Hematopoietic multipotent progenitor cell treated with erythropoietin and hydrocortisone succinate and interleukin-3 and kit ligand, for 8 days (in vitro differentiated cells): ENCODE results near the gene SMCO2.

Source experiments
- DNase-seq: peaks from one replicate; pipeline ENCODE4 v3.0.0-alpha.2; 2015

SMCO2 gene

GRCh38 chr12:27502021-27502435, 55.5 kb downstream of the SMCO2 start:
- DNase-seq, result no peak

- no peak for DNase-seq
These were observed 58.0 kb downstream of the SMCO2 start for GRCh38 chr12:27504507-27504906.

DNA sequence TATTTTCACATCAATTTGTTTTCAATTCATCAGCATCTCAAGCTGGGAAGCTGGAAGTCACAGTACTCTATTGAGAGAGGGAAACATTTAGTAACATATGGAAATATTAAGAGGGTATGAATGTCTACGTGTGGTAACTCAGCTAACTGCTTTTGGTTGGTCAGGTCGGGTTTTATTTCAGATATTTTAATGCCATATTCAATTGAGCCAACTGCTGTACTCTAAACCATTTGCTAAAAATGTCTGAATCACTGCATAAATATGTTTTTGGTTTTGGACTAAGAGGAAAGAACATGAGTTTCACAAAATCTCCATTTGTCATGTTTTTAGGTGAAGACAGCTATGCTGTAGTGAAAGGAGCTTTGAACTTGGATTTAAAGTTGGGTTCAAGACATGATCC, 58.6 kb downstream of the SMCO2 start:
- no peak for DNase-seq

- no peak for DNase-seq
These were observed 59.2 kb downstream of the SMCO2 start for GRCh38 chr12:27505761-27506160.

GRCh38 chr12:27506645-27507189, 60.2 kb downstream of the SMCO2 start:
- no peak for DNase-seq

GRCh38 chr12:27508736-27509431, 62.3 kb downstream of the SMCO2 start:
- no peak for DNase-seq

- DNase-seq, result no peak
These were observed 64.6 kb downstream of the SMCO2 start for GRCh38 chr12:27511031-27511722.

- no peak for DNase-seq
These were observed 65.1 kb downstream of the SMCO2 start for GRCh38 chr12:27511723-27512045.

DNA sequence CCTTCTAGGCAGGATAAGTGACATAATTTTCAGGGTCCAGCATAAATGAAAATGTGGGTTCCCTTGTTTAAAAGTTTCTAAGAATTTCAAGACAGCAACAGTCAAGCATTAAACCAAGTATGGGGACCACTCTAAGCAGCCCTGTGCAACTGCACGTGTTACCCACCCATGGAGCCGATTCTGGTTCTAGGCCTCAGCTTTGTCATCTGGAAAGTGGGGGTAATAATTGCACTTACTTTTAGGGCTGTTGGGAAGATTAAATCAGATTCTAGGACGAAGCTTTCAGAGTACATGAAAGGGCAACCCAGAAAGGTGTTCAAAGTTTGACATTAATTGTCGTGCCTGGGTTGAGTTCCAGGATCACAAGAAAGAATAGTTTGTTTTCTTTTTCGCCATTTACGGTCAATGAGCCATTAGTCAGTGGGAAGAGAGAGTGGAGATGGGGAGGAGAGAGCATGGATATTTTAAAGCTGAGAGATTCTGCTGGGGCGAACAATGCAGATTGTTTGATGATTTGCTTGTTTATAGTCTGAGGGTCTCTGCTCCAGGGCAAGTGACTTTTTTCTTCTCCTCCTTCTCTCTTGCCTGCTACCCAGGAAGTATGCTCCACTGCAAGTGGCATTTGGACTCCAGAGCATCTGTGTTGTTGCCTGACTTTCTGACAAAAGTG, 66.8 kb downstream of the SMCO2 start:
- no peak for DNase-seq

DNA sequence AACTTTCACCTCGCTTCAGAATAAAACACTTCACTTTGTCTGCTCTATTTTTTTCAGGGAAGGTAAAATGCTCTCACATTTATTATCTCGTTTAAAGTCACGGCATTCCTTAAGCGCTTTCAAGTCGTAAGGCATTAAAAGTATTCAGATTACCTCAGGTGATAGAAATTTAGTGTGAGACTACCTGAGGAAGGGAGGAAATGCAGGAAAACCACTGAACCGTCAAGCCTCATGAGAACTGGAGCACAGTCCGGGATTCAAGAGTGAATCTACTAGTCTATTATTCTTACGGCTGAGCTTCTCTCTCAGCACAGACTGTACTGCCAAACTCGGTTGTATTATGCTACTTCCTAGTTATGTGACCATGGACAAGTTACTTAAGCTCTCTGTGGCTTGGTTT, 69.1 kb downstream of the SMCO2 start:
- DNase-seq, result no peak

DNA sequence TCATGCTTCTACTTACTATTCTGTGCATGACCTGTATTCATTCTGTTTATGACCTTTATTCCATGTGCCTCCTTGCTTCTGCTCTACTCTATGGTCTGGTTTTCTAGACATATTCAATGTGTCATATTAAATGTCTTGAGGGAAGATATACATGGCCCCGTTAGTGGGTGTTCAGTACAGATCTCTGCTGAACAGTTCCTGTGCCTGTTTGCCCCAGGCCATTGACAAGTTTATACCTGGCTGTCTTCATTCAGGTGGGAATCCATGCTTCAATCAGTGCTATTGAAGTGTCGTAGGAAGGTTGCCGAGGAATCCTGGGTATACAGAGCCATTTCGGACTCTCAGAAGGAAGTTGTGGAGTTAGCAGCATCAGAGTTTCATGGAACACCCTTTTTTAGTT, 70.1 kb downstream of the SMCO2 start:
- no peak for DNase-seq

DNA sequence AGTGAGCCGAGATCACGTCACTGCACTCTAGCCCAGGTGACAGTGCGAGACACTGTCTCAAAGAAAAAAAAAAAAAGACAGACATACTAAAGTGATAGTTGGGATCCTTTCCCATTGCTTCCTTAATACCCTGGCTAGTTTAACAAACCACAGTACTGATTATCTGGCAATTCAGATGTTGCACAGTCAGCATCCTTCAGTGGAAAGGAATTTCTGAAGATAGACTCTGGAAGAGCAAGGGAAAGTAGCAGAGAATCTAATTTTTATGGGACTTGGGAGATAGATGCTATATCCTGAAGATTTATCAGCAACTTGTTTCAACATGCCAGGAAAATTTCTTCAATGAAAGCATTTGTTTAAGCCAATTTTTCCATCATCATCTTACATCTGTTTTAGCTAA, 71.0 kb downstream of the SMCO2 start:
- no peak for DNase-seq

DNA sequence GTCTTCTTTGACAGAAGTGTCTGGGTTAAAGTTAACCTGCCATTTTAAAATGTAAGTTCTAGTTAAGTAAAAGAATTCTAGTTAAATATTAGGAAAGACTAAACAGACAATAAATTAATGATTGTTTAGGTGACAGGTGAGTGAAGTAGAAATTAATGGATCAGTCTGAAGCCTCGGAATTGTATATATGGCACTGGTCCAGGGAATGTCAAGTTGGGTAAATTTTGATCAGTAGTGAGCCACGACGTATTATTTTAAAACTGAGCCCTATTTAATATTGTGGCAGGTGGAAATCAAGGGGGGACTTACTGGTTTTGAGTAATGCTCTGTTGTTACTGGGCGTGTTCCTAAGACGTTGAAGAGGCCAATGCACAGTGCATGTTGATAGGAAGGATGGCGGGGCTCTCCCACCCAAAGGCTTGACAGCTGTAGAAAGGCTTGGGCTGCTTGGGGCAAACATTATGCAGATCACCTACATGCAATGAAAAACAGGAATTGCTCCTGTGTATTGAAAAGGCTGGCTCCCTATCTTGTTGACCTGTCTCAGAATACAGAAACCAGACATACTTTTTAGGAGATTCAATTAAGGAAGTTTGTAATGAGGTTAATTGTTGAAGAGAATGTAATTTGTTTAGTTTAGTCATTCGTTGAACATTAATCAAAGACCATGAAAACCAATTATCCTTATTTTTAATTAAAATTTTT, 71.6 kb downstream of the SMCO2 start:
- no peak for DNase-seq

DNA sequence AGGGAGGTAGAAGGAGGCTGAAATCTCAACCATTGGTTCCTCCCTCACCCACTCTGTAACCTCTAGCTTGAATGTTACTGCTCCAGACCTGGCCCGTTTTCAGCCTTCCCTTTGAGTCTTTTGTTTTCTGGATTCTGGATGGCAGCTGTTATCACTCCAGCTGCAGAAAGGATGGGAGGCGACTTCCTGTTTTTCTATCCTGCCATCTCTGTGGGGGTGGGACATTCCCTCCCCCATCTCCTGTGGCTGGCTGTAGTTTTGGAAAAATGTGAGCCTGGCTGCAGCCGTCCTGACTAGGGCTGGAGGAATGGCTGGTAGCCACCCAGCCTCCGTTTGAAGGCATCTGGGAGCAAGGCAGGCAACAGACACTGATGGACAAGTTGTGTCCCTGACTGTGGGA, 74.5 kb downstream of the SMCO2 start:
- DNase-seq, result no peak

- DNase-seq, result no peak
These were observed 75.4 kb downstream of the SMCO2 start for GRCh38 chr12:27521981-27522380.

- no peak for DNase-seq
These were observed 76.7 kb downstream of the SMCO2 start for GRCh38 chr12:27523305-27523641.

DNA sequence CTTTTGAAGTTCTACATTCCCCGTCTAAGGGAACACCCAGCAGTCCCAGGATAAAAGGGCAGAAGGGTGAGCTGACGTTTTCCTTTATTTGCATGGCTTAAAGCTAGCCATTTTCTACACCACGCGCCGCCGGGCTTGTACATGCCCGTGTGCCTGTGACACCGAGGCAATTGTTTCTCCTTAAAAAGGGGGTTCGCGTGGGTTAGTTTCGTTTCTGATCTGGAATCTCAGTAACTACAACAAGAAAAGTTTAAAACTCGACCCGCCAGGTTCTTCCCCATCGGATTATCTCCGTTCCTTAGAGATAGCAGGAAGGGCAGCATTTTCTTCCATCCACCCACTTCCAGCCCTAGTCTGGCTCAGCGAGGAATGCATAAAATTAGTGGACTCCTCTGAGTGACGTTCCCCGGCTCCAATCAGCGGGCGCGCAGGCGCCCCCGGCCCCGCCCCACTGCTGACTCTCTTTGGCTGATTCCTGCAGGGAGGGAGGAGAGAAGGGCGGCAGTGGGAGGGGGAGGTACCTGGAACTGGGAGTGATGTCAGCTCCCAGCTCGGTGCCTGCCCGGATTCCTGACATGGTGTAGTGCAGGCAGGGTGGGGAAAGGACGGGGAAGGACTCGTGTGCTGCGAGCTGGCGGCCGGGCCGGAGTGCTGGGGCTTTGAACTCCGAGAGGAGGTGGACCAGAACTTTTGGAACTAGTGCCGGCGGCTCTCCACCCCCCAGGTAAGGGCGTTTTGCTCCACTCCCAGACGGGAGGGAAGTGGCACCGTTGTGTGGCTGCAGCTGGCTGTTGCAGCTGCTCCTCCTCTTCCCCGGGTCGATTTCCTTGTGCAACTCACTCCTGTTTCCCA, 77.3 kb downstream of the SMCO2 start, which contains the start of gene PPFIBP1:
Gene PPFIBP1, plus strand, starts transcription at position 565 of the 852 bp plus-strand sequence. CDS start 109,191 bp downstream, outside the sequence.
- DNase-seq, result peak; percentile 96

- no peak for DNase-seq
These were observed 77.9 kb downstream of the SMCO2 start for GRCh38 chr12:27524494-27524835.

DNA sequence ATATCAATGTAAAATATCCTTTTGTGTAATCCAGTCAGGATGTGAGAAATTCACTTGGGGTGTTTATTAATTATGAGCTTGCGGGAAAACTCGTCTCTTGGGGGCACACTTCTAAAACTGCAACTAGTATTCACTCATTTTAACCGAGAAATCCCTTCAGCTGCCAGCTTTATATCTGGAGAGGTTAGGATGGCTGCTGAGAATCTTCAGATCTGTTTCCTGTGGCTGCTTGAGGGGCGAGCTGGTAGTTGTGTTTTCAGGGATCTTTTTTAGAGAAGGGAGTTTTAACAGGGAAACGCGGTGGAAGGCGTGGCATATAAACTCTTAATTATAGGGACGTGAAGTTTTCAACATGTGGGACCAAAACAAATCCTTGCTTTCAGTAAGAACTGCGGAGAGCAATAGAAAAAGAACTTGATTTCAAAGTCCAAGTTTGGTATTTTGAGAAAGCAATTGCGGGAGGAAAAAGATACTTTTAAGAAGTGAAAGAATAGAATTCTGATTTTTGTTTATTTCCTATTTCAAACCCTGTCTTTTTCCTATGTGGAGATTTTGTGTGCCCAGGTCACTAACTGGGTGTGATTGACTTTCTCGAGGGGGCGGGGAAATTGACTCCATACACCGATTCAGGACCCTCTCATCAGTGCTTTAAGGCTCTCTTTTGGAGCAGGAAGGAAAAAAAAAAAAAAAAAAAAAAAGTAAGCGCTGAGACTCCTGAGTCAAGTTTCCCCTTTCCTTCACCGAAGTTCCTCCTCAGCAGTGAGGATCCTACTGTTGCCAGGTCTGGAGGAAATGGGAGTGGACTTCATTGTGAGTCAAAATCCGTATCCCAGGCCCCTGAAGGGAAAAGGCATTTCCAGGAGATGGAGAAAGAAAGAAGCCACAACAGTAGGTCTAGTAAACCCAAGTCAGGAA, 78.6 kb downstream of the SMCO2 start:
- DNase-seq, result peak; percentile 20

DNA sequence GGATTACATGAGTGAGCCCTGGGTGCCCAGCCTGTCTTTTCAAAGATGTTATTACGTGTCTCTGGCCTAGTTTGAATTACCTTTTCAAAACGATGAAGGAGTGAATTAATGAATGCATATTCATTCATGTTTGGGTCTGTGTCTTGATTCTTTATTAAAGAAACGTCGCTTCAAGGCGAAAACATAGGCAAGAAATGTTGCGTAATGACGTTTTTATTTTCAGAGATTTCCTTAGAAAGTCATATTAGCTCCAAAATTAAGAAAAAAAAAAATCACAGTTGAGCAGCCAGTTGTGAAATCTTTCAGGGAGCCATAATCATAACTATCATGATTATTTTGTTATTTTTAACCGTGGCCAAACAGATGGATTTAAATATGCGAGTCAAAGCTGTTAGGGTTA, 81.0 kb downstream of the SMCO2 start:
- no peak for DNase-seq

- DNase-seq, result no peak
These were observed 82.3 kb downstream of the SMCO2 start for GRCh38 chr12:27528788-27529187.
